PC-3 (cell line): ENCODE data around the gene DNAJB9. TPM values are rescaled to one million over a fixed set of nuclear protein-coding genes. Genes with fewer than 3 reads are reported as not detected.

ENCODE experiments used
- ATAC-seq: fragments of 200-7000 bp; cut with Tn5 transposase; 2 replicates; pipeline ENCODE4 v1.9.1; 2020; ENCODE audit warnings: mild to moderate bottlenecking, moderate library complexity
- BruUV-seq: library from RNA; stranded (reverse); fragments of 400-500 nt; replicated peaks from 2 replicates; lab custom pipeline; 2021; lab: Mats Ljungman, UMichigan
- CTCF ChIA-PET: fragments of 300-600 bp; sonication (Branson Sonifier 250); formaldehyde crosslinking; loops from one replicate; lab custom pipeline; 2022; ENCODE audit warnings: antibody characterized with exemption; lab: Charles Lee
- POLR2A ChIA-PET: fragments of 300-600 bp; sonication (Branson Sonifier 250); formaldehyde crosslinking; loops from one replicate; lab custom pipeline; 2022; ENCODE audit warnings: antibody characterized with exemption; ENCODE audit not compliant: unreplicated experiment; lab: Charles Lee
- DNase-seq: peaks from one replicate; pipeline ENCODE4 v3.0.0-alpha.2; 2015
- H2AFZ ChIP-seq: fragments of 300-600 bp; sonication (generic); 2 replicates; pipeline ENCODE4 v1.6.0; 2016; ENCODE audit warnings: antibody characterized with exemption, low read length
- H3F3A ChIP-seq: fragments of 300-600 bp; sonication (generic); one replicate; pipeline ENCODE4 v1.6.0; 2017; ENCODE audit warnings: antibody characterized with exemption, low read length, control low read depth, mild to moderate bottlenecking; ENCODE audit not compliant: unreplicated experiment
- H3K27ac ChIP-seq: fragments of 300-600 bp; sonication (generic); 2 replicates; pipeline ENCODE4 v1.5.1; 2016; ENCODE audit warnings: mild to moderate bottlenecking, low read length
- H3K27me3 ChIP-seq: fragments of 300-600 bp; sonication (generic); 2 replicates; pipeline ENCODE4 v1.6.1; 2016; ENCODE audit warnings: low read length, mixed read lengths
- H3K36me3 ChIP-seq: fragments of 300-600 bp; sonication (generic); 2 replicates; pipeline ENCODE4 v1.6.1; 2016; ENCODE audit warnings: low read depth, mixed run types, low read length, mixed read lengths
- H3K4me1 ChIP-seq: fragments of 300-600 bp; sonication (generic); 2 replicates; pipeline ENCODE4 v1.5.1; 2016; ENCODE audit warnings: low read length; ENCODE audit not compliant: insufficient read depth
- H3K4me2 ChIP-seq: fragments of 300-600 bp; sonication (generic); 2 replicates; pipeline ENCODE4 v1.6.0; 2016; ENCODE audit warnings: low read length
- H3K4me3 ChIP-seq: fragments of 300-600 bp; sonication (generic); 2 replicates; pipeline ENCODE4 v1.5.1; 2016; ENCODE audit warnings: mild to moderate bottlenecking, low read length, mixed read lengths
- H3K79me2 ChIP-seq: fragments of 300-600 bp; sonication (generic); 2 replicates; pipeline ENCODE4 v1.6.1; 2017; ENCODE audit warnings: low read length, mixed read lengths
- H3K9ac ChIP-seq: fragments of 300-600 bp; sonication (generic); 2 replicates; pipeline ENCODE4 v1.6.0; 2016; ENCODE audit warnings: mild to moderate bottlenecking, low read length
- H3K9me2 ChIP-seq: fragments of 300-600 bp; sonication (generic); replicated peaks from 2 replicates; pipeline ENCODE4 v1.6.1; 2016; ENCODE audit warnings: mixed run types, low read length, mixed read lengths
- H3K9me3 ChIP-seq: fragments of 300-600 bp; sonication (generic); 2 replicates; pipeline ENCODE4 v1.6.1; 2016; ENCODE audit warnings: low read length, mixed read lengths
- H4K20me1 ChIP-seq: fragments of 300-600 bp; sonication (generic); 2 replicates; pipeline ENCODE4 v1.6.1; 2016; ENCODE audit warnings: low read length, mixed read lengths
- CTCF ChIP-seq: fragments of 300-600 bp; sonication (generic); conservative IDR thresholded peaks from 2 replicates; pipeline ENCODE4 v1.5.1; 2017; ENCODE audit warnings: antibody characterized with exemption, low read depth, mild to moderate bottlenecking, low read length
- EZH2 ChIP-seq: fragments of 300-600 bp; sonication (generic); IDR thresholded peaks from one replicate; pipeline ENCODE4 v1.6.1; 2017; ENCODE audit warnings: antibody characterized with exemption, mild to moderate bottlenecking, low read length; ENCODE audit not compliant: unreplicated experiment
- EZH2phosphoT487 ChIP-seq: fragments of 300-600 bp; sonication (generic); IDR thresholded peaks from 2 replicates; pipeline ENCODE4 v1.6.1; 2018; ENCODE audit warnings: mild to moderate bottlenecking, antibody characterized with exemption, low read length, borderline replicate concordance
- intact Hi-C: fragments of 100-400 bp; cut with micrococcal nuclease; formaldehyde crosslinking; loops from 2 replicates; pipeline ENCODE4 v1.9.0; 2023
- total RNA-seq: library from RNA; depleted of rRNA; stranded (reverse); fragments of >200 nt; gene quantifications from 2 replicates; pipeline ENCODE4 v1.2.3, GENCODE V29; 2014

The DNAJB9 gene
- total RNA-seq, 1 experiment from 2014 or later, result 24.0 TPM

- no peaks in the 10 kb centered on the region for H3K9me3 ChIP-seq
- BruUV-seq, result TSS peak; percentile 67
- intact Hi-C loops, result loop anchor here (1.0 kb wide), 1 partner anchor 43 kb away; the partner anchor contains the start of gene PNPLA8
- peak overlapping the region; percentile 85 for H3K4me2 ChIP-seq
- H3K36me3 ChIP-seq, result peaks cover 17% of the 10 kb centered on the region
- POLR2A ChIA-PET, result interaction anchor here (0.6 kb wide), 1 partner anchor 42 kb away, joined by 4 read pairs; no protein-coding TSS in a partner anchor
- H3K9me2 ChIP-seq, result no peaks in the 10 kb centered on the region
- peaks cover 17% of the 10 kb centered on the region for H3K4me1 ChIP-seq
- H3F3A ChIP-seq, result no peaks in the 10 kb centered on the region
- DNase-seq (no peak), ATAC-seq (no peak)
- H3K79me2 ChIP-seq, result peaks cover 69% of the 10 kb centered on the region
- H4K20me1 ChIP-seq, result 0 out of 2 replicates have a peak, but pooled peaks cover 7% of the 10 kb centered on the region
- no peak for TF ChIP-seq CTCF
- TF ChIP-seq EZH2phosphoT487, result no peak
- TF ChIP-seq EZH2, result no peak
- no peaks in the 10 kb centered on the region for H3K27me3 ChIP-seq
- peak overlapping the region; percentile 73 for H3K4me3 ChIP-seq
- H2AFZ ChIP-seq, result peak overlapping the region; percentile 65
- peak overlapping the region; percentile 90 for H3K9ac ChIP-seq
- peak overlapping the region; percentile 59 for H3K27ac ChIP-seq
- CTCF ChIA-PET, result no interaction called here
Measured at GRCh38 chr7:108568801-108569380, 783 bp upstream of the DNAJB9 start.

GRCh38 chr7:108570146-108570755, 577 bp downstream of the DNAJB9 start:
- Histone ChIP-seq H3F3A (no peaks in the 10 kb centered on the region), H3K36me3 (peaks cover 22% of the 10 kb centered on the region), H3K9me2 (no peaks in the 10 kb centered on the region), H3K27me3 (no peaks in the 10 kb centered on the region), H3K9me3 (no peaks in the 10 kb centered on the region), H3K4me1 (peaks cover 17% of the 10 kb centered on the region), H3K9ac (peak overlapping the region; percentile 90), H3K4me2 (peak overlapping the region; percentile 87), H3K27ac (peak overlapping the region; percentile 71), H3K79me2 (peaks cover 69% of the 10 kb centered on the region), H2AFZ (peak overlapping the region; percentile 75), H4K20me1 (0 out of 2 replicates have a peak, but pooled peaks cover 7% of the 10 kb centered on the region), H3K4me3 (peak overlapping the region; percentile 73)
- no peak for TF ChIP-seq CTCF
- TF ChIP-seq EZH2phosphoT487, result no peak
- TF ChIP-seq EZH2, result no peak
- peak; percentile 46 for DNase-seq
- intact Hi-C loops, result no loop called here
- BruUV-seq, result TSS peak; percentile 44
- ChIA-PET POLR2A (no interaction called here), CTCF (interaction anchor here (0.5 kb wide), 1 partner anchor 233 kb away, joined by 12 read pairs; no protein-coding TSS in a partner anchor)
- peak; percentile 34 for ATAC-seq

DNA sequence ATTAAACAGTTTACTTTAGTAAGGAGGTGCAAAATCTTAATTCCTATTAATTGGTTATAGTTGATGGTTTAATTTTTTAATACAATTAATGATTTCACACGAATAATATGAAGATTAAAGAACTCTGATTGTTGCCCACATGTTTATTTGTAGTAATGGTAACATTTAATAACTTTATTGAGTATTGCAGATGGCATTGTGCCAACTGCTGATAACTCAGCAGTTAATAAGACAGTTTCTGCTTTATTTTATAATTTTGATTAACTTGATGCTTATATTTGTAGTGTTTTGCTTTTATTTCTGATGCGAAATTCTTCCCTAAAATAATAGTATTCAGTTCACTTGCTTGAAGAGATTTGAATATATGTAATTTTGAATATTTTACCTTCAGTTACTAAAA, 2.8 kb downstream of the DNAJB9 start:
- TF ChIP-seq EZH2phosphoT487 (no peak), EZH2 (no peak), CTCF (no peak)
- no peaks in the 10 kb centered on the region for H3K9me2 ChIP-seq
- H3K4me1 ChIP-seq, result peaks cover 13% of the 10 kb centered on the region
- H3K79me2 ChIP-seq, result peaks cover 49% of the 10 kb centered on the region
- ATAC-seq (no peak), DNase-seq (no peak)
- ChIA-PET CTCF (no interaction called here), POLR2A (no interaction called here)
- intact Hi-C loops, result no loop called here
- no TSS peak for BruUV-seq
- H2AFZ ChIP-seq, result no peak overlapping the region
- H3K4me3 ChIP-seq, result no peak overlapping the region
- no peaks in the 10 kb centered on the region for H3K27me3 ChIP-seq
- peaks cover 19% of the 10 kb centered on the region for H3K36me3 ChIP-seq
- no peak overlapping the region for H3K4me2 ChIP-seq
- no peak overlapping the region for H3K9ac ChIP-seq
- 0 out of 2 replicates have a peak, but pooled peaks cover 7% of the 10 kb centered on the region for H4K20me1 ChIP-seq
- no peaks in the 10 kb centered on the region for H3K9me3 ChIP-seq
- no peak overlapping the region for H3K27ac ChIP-seq
- no peaks in the 10 kb centered on the region for H3F3A ChIP-seq
